Effector memory CD8-positive, alpha-beta T cell (primary cell): ENCODE measurements around the gene HOXA5.
A peak's percentile ranks its signal among the peaks of the same experiment; 100 is the strongest.

Source experiments
- ATAC-seq: fragments of 150-1000 bp; cut with Tn5 transposase; replicated peaks from 2 replicates; pipeline ENCODE4 v1.10.0; 2021; ENCODE audit warnings: mild to moderate bottlenecking, moderate library complexity
- DNase-seq, 3 experiments: peaks; one replicate each; pipeline ENCODE4 v3.0.0; 2021
- H3K27ac Mint-ChIP-seq, 2 donors: one replicate each; pipeline ENCODE4 v1.8.0; 2022; ENCODE audit warnings: mild to moderate bottlenecking in 2 of 2, mixed read lengths in 2 of 2, moderate library complexity in 2 of 2
- H3K27me3 Mint-ChIP-seq, 2 donors: one replicate each; pipeline ENCODE4 v1.8.0; 2022; ENCODE audit warnings: mixed read lengths in 2 of 2
- H3K36me3 Mint-ChIP-seq: one replicate; pipeline ENCODE4 v1.8.0; 2022; ENCODE audit warnings: mild to moderate bottlenecking, moderate library complexity, mixed read lengths; ENCODE audit not compliant: insufficient read depth
- H3K4me1 Mint-ChIP-seq, 2 donors: one replicate each; pipeline ENCODE4 v1.8.0; 2022; ENCODE audit warnings: low read depth in 2 of 2, mixed read lengths in 2 of 2
- H3K4me3 Mint-ChIP-seq, 2 donors: one replicate each; pipeline ENCODE4 v1.8.0; 2022; ENCODE audit warnings: mild to moderate bottlenecking in 2 of 2, mixed read lengths in 2 of 2, moderate library complexity in 2 of 2
- H3K9me3 Mint-ChIP-seq, 2 donors: one replicate each; pipeline ENCODE4 v1.8.0; 2022; ENCODE audit warnings: mixed read lengths in 2 of 2

HOXA5 gene

GRCh38 chr7:27129729-27130539, 13.5 kb downstream of the HOXA5 start:
- Mint-ChIP-seq H3K4me3 (peak overlapping the region; percentile 61 to 65), H3K36me3 (peaks cover 6% of the 10 kb centered on the region), H3K27me3 (peaks cover 65 to 69% of the 10 kb centered on the region in 2 donors), H3K27ac (no peak overlapping the region), H3K9me3 (no peaks in the 10 kb centered on the region), H3K4me1 (no peaks in the 10 kb centered on the region)
- no peak for DNase-seq
- peak; percentile 45 for ATAC-seq

- ATAC-seq: no peak
- peak overlapping the region; percentile 61 to 65 for H3K4me3 Mint-ChIP-seq
- DNase-seq: no peak
- H3K9me3 Mint-ChIP-seq: no peaks in the 10 kb centered on the region
- H3K36me3 Mint-ChIP-seq: peaks cover 6% of the 10 kb centered on the region
- no peaks in the 10 kb centered on the region for H3K4me1 Mint-ChIP-seq
- peaks cover 65 to 69% of the 10 kb centered on the region in 2 donors for H3K27me3 Mint-ChIP-seq
- H3K27ac Mint-ChIP-seq: no peak overlapping the region
Observed at GRCh38 chr7:27128776-27129728, 14.4 kb downstream of the HOXA5 start.

- peaks cover 62 to 63% of the 10 kb centered on the region in 2 donors for H3K27me3 Mint-ChIP-seq
- peaks cover 6% of the 10 kb centered on the region for H3K36me3 Mint-ChIP-seq
- no peak for DNase-seq
- no peak overlapping the region for H3K27ac Mint-ChIP-seq
- no peaks in the 10 kb centered on the region for H3K9me3 Mint-ChIP-seq
- H3K4me3 Mint-ChIP-seq: no peak overlapping the region
- H3K4me1 Mint-ChIP-seq: no peaks in the 10 kb centered on the region
- ATAC-seq: no peak
Observed at GRCh38 chr7:27128034-27128433, 15.4 kb downstream of the HOXA5 start.

GRCh38 chr7:27126596-27127327, 16.7 kb downstream of the HOXA5 start:
- peaks cover 9% of the 10 kb centered on the region for H3K36me3 Mint-ChIP-seq
- no peak overlapping the region for H3K4me3 Mint-ChIP-seq
- H3K27me3 Mint-ChIP-seq: peaks cover 58 to 60% of the 10 kb centered on the region in 2 donors
- ATAC-seq (no peak), DNase-seq (no peak)
- no peak overlapping the region for H3K27ac Mint-ChIP-seq
- no peaks in the 10 kb centered on the region for H3K9me3 Mint-ChIP-seq
- no peaks in the 10 kb centered on the region for H3K4me1 Mint-ChIP-seq

- Mint-ChIP-seq H3K4me1 (no peaks in the 10 kb centered on the region), H3K36me3 (peaks cover 4% of the 10 kb centered on the region), H3K27me3 (peaks cover 54 to 60% of the 10 kb centered on the region in 2 donors), H3K4me3 (no peak overlapping the region), H3K27ac (no peak overlapping the region), H3K9me3 (no peaks in the 10 kb centered on the region)
- DNase-seq (no peak), ATAC-seq (no peak)
Observed at GRCh38 chr7:27125986-27126394, 17.5 kb downstream of the HOXA5 start.

GRCh38 chr7:27124902-27125689, 18.4 kb downstream of the HOXA5 start:
- Mint-ChIP-seq H3K27ac (no peak overlapping the region), H3K4me3 (no peak overlapping the region), H3K4me1 (no peaks in the 10 kb centered on the region), H3K36me3 (peaks cover 3% of the 10 kb centered on the region), H3K27me3 (peaks cover 54 to 60% of the 10 kb centered on the region in 2 donors), H3K9me3 (no peaks in the 10 kb centered on the region)
- DNase-seq (no peak), ATAC-seq (no peak)

GRCh38 chr7:27124096-27124901, 19.2 kb downstream of the HOXA5 start:
- Mint-ChIP-seq H3K27me3 (peaks cover 52 to 59% of the 10 kb centered on the region in 2 donors), H3K27ac (peak overlapping the region in 1 of 2 donors; percentile 68), H3K36me3 (peaks cover 3% of the 10 kb centered on the region), H3K4me1 (no peaks in the 10 kb centered on the region), H3K9me3 (no peaks in the 10 kb centered on the region), H3K4me3 (no peak overlapping the region)
- no peak for DNase-seq
- no peak for ATAC-seq

GRCh38 chr7:27123477-27124053, 19.9 kb downstream of the HOXA5 start:
- Mint-ChIP-seq H3K27ac (peak overlapping the region in 1 of 2 donors; percentile 68), H3K27me3 (peaks cover 44 to 52% of the 10 kb centered on the region in 2 donors), H3K4me3 (no peak overlapping the region), H3K9me3 (no peaks in the 10 kb centered on the region), H3K4me1 (no peaks in the 10 kb centered on the region), H3K36me3 (peaks cover 3% of the 10 kb centered on the region)
- DNase-seq (no peak), ATAC-seq (no peak)

- Mint-ChIP-seq H3K27me3 (peaks cover 41 to 50% of the 10 kb centered on the region in 2 donors), H3K4me1 (no peaks in the 10 kb centered on the region), H3K27ac (no peak overlapping the region), H3K4me3 (no peak overlapping the region), H3K9me3 (no peaks in the 10 kb centered on the region), H3K36me3 (peaks cover 3% of the 10 kb centered on the region)
- no peak for DNase-seq
- no peak for ATAC-seq
Observed at GRCh38 chr7:27123007-27123476, 20.4 kb downstream of the HOXA5 start.

- no peak overlapping the region for H3K4me3 Mint-ChIP-seq
- peaks cover 34 to 50% of the 10 kb centered on the region in 2 donors for H3K27me3 Mint-ChIP-seq
Observed at GRCh38 chr7:27122077-27122910, 21.2 kb downstream of the HOXA5 start.

GRCh38 chr7:27121684-27122076, 21.8 kb downstream of the HOXA5 start:
- Mint-ChIP-seq H3K4me1 (no peaks in the 10 kb centered on the region), H3K27me3 (peaks cover 28 to 49% of the 10 kb centered on the region in 2 donors), H3K4me3 (no peak overlapping the region), H3K9me3 (no peaks in the 10 kb centered on the region), H3K36me3 (peaks cover 3% of the 10 kb centered on the region), H3K27ac (no peak overlapping the region)
- ATAC-seq: no peak
- no peak for DNase-seq

More at GRCh38 chr7:27122077-27122910, 21.2 kb downstream of the HOXA5 start:
- Mint-ChIP-seq H3K4me1 (no peaks in the 10 kb centered on the region), H3K36me3 (peaks cover 3% of the 10 kb centered on the region), H3K9me3 (no peaks in the 10 kb centered on the region), H3K27ac (no peak overlapping the region)
- no peak for ATAC-seq
- DNase-seq: no peak
